ENCODE measurements around the gene GTF2F2. TPM values are rescaled to one million over a fixed set of nuclear protein-coding genes. Genes with fewer than 3 reads are reported as not detected.

GTF2F2 gene
- polyA plus RNA-seq, 1 experiment, result 7.9 TPM

DNA sequence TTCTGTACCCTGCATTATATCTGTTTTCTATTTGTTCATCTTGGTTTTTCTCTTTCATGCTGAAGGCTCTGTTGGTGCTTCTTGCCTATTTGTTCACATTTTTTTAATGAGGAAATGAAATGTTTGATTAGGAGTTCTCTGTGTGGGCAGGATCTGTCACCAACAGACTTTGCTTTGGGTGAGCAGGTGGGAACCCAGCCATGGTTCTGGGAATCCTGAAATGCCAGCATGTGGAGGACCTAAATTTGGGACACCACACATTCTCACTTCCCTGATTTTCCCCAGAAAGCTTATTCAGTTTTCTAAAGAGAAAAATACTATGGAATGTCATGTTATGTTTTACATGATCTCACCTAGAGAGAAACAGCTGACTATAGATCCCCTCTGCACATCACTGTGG is 186.7 kb downstream of the GTF2F2 start:
- DNase-seq (ENCODE audit: low read depth), result no peak
- POLR2A ChIA-PET, result no interaction called here
- no peak overlapping the region for H3K4me3 ChIP-seq (ENCODE audit: low read depth, low read length)
- CTCF ChIA-PET, result interaction anchor here (1.2 to 4.8 kb wide), 4 partner anchors 14 to 259 kb away, joined by 3 to 61 read pairs (median 12); no protein-coding TSS in a partner anchor
- TF ChIP-seq, protein P1, sequence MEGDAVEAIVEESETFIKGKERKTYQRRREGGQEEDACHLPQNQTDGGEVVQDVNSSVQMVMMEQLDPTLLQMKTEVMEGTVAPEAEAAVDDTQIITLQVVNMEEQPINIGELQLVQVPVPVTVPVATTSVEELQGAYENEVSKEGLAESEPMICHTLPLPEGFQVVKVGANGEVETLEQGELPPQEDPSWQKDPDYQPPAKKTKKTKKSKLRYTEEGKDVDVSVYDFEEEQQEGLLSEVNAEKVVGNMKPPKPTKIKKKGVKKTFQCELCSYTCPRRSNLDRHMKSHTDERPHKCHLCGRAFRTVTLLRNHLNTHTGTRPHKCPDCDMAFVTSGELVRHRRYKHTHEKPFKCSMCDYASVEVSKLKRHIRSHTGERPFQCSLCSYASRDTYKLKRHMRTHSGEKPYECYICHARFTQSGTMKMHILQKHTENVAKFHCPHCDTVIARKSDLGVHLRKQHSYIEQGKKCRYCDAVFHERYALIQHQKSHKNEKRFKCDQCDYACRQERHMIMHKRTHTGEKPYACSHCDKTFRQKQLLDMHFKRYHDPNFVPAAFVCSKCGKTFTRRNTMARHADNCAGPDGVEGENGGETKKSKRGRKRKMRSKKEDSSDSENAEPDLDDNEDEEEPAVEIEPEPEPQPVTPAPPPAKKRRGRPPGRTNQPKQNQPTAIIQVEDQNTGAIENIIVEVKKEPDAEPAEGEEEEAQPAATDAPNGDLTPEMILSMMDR (IDR thresholded peaks at IDR 0.05; ENCODE audit: insufficient read depth, low read depth, low read length), result no peak
- H3K27me3 ChIP-seq (ENCODE audit: control insufficient read depth, insufficient read depth, low read length), result no peaks in the 10 kb centered on the region; the same call in 1 of the 2 replicates
- no peaks in the 10 kb centered on the region for H3K36me3 ChIP-seq (ENCODE audit: control insufficient read depth, insufficient read depth, low read length)

DNA sequence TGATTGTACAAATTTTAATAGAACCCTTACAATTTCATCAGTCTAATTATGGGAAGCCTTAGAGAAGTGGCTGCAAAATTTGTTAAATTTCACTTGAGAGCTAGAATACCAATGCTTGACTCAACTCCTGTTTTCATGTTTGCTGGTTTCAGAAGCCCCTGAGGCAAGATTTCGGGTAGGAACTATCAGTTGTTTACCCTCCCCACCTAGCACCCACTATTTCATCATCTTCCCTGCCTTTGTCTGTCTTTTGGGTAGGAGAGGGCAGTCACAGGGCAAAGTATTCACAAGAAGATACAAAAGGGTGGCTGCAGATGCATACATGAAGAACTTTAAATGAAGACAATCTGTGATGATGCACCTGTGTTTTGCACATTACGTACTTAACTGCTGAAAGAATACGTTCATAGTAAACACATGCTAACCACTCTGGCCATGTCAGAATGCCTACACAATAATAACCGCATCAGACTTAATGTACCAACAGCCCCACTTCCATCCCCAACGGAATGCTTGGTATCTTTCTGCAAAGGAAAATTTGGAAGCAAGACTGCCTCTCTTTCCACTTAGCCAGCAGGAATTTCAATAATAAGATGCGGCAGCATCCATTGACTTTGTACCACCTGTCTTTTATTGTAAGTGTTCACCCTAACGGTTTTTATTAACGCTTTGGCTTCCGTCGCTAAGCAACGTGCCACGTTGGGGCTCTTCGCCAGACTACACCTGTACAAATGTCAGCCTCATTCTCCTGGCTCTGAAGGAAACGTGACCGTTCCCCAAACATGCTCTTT is 190.2 kb downstream of the GTF2F2 start:
- POLR2A ChIA-PET, result no interaction called here
- TF ChIP-seq, protein P1 (IDR thresholded peaks at IDR 0.05; ENCODE audit: insufficient read depth, low read depth, low read length), result no peak
- no peaks in the 10 kb centered on the region; the same call in 1 of the 2 replicates for H3K27me3 ChIP-seq (ENCODE audit: control insufficient read depth, insufficient read depth, low read length)
- H3K4me3 ChIP-seq (ENCODE audit: low read depth, low read length), result no peak overlapping the region; the same call in 1 of the 2 replicates
- CTCF ChIA-PET, result interaction anchor here (0.8 to 4.8 kb wide), 11 partner anchors 10 to 337 kb away, joined by 3 to 61 read pairs (median 4); no protein-coding TSS in a partner anchor
- no peak for DNase-seq (ENCODE audit: low read depth)
- H3K36me3 ChIP-seq (ENCODE audit: control insufficient read depth, insufficient read depth, low read length), result no peaks in the 10 kb centered on the region

DNA sequence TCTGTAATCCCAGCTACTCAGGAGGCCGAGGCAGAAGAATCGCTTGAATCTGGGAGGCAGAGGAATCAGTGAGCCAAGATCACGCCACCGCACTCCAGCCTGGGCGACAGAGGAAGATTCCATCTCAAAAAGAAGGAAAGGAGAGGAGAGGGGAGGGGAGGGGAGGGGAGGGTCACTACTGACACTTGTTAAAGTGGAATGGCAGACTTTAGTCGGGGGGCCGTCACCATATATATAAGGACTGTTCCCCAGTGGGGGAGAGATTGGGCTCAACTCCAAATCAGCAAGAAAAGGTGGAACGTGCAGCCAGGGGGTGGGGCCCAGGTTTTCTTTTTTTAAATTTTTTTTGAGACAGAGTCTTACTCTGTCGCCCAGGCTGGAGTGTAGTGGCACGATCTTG is 194.5 kb downstream of the GTF2F2 start:
- no peaks in the 10 kb centered on the region for H3K36me3 ChIP-seq (ENCODE audit: control insufficient read depth, insufficient read depth, low read length)
- TF ChIP-seq, protein P1 (IDR thresholded peaks at IDR 0.05; ENCODE audit: insufficient read depth, low read depth, low read length), result no peak
- DNase-seq (ENCODE audit: low read depth), result no peak
- no peaks in the 10 kb centered on the region for H3K27me3 ChIP-seq (ENCODE audit: control insufficient read depth, insufficient read depth, low read length)
- ChIA-PET POLR2A (interaction anchor here (0.7 kb wide), 1 partner anchor 11 kb away, joined by 5 read pairs; no protein-coding TSS in a partner anchor), CTCF (no interaction called here)
- H3K4me3 ChIP-seq (ENCODE audit: low read depth, low read length), result no peak overlapping the region

DNA sequence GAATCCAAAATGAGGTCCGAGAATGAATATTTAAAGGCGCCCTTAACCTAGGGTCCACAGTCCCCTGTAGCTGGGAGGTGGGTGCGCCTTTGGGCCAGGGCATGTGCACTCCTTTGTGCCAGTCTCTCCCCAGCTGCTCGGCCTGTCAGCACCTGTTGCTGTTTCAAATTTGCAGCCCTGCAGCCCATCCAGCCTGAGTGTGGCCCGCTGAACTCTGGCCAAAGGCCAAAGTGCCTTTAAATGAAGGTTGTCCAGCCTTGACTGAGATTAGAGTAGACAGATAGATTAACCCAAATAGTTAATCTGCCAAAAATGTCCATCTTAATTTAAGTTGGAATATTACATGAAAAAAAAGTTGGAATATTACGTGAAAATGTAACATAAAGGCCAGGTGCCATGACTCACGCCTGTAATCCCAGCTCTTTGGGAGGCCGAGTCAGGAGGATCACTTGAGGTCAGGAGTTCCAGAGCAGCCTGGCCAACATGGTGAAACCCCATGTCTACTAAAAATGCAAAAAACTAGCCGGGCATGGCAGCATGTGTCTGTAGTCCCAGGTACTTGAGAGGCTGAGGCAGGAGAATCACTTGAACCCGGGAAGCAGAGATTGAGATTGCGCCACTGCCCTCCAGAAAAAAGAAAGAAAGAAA is 195.3 kb downstream of the GTF2F2 start:
- ChIA-PET POLR2A (no interaction called here), CTCF (interaction anchor here (1.0 to 1.6 kb wide), 2 partner anchors 10 to 268 kb away, joined by 3 to 8 read pairs; no protein-coding TSS in a partner anchor)
- Histone ChIP-seq H3K36me3 (ENCODE audit: control insufficient read depth, insufficient read depth, low read length) (no peaks in the 10 kb centered on the region), H3K4me3 (ENCODE audit: low read depth, low read length) (no peak overlapping the region), H3K27me3 (ENCODE audit: control insufficient read depth, insufficient read depth, low read length) (no peaks in the 10 kb centered on the region)
- TF ChIP-seq, protein P1 (IDR thresholded peaks at IDR 0.05; ENCODE audit: insufficient read depth, low read depth, low read length), result no peak
- DNase-seq (ENCODE audit: low read depth), result no peak

DNA sequence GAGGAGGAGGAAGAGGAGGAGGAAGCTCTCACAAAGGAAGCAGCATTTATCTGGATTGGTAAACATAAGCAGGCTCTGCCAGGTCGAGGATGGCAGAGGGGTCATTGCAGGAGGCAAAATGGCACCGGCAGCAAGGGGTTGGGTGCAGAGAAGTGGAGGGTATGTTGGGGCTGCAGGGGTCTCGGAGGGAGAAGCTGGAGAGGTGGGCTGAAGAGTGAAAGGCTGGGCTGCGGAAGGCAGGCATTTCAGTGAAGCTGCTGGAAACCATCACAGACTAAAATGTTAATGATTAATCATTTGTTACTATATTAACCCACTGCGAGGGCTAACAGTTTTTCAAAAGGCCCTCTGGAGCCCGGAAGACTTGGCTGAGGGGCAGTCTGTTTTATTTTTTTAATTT is 196.0 kb downstream of the GTF2F2 start:
- TF ChIP-seq, protein P1 (IDR thresholded peaks at IDR 0.05; ENCODE audit: insufficient read depth, low read depth, low read length), result no peak
- Histone ChIP-seq H3K4me3 (ENCODE audit: low read depth, low read length) (no peak overlapping the region), H3K27me3 (ENCODE audit: control insufficient read depth, insufficient read depth, low read length) (no peaks in the 10 kb centered on the region), H3K36me3 (ENCODE audit: control insufficient read depth, insufficient read depth, low read length) (no peaks in the 10 kb centered on the region)
- DNase-seq (ENCODE audit: low read depth), result no peak
- ChIA-PET CTCF (interaction anchor here (1.0 to 1.6 kb wide), 2 partner anchors 9 to 269 kb away, joined by 3 to 8 read pairs; no protein-coding TSS in a partner anchor), POLR2A (no interaction called here)
